ENCODE measurements around the gene GSTA4. TPM values are rescaled to one million over a fixed set of nuclear protein-coding genes. Genes with fewer than 3 reads are reported as not detected.

Gene GSTA4
- total and polyA plus RNA-seq, 2 of the 13 experiments (the other 11 are each of a cell fraction or from before 2014, with no cell fraction given) = 34.1 to 53.6 TPM

GRCh38 chr6:53038596-53038995, 43.5 kb upstream of the GSTA4 start:
- no peaks in the 10 kb centered on the region for H3K27me3 ChIP-seq (ENCODE audit: control insufficient read depth in 1 of 2, insufficient read depth in 2 of 2, low read length in 2 of 2)
- in situ Hi-C loops (cut with HindIII; ENCODE audit: extremely low pct_ligation_motif_present, low pct_unique_long_range_greater_than_20kb) (no loop called here), intact Hi-C loops (cut with micrococcal nuclease; ENCODE audit: unreplicated experiment) (no loop called here)
- ATAC-seq (no peak), FAIRE-seq (no peak), DNase-seq (ENCODE audit: low spot score) (no peak)
- TF ChIP-seq ZBTB1 (CRISPR knock-in tag; IDR thresholded peaks at IDR 0.05; ENCODE audit: borderline replicate concordance) (no peak), ZNF350 (CRISPR knock-in tag; IDR thresholded peaks at IDR 0.05; ENCODE audit: borderline replicate concordance, low read depth) (no peak), KDM6A (CRISPR knock-in tag; IDR thresholded peaks at IDR 0.05; ENCODE audit: low read depth) (no peak), HDAC2 (CRISPR knock-in tag; IDR thresholded peaks at IDR 0.05) (no peak), ZIK1 (CRISPR knock-in tag; IDR thresholded peaks at IDR 0.05; ENCODE audit: borderline replicate concordance, low read depth) (no peak), DMAP1 (CRISPR knock-in tag; IDR thresholded peaks at IDR 0.05) (no peak), ZNF180 (CRISPR knock-in tag; IDR thresholded peaks at IDR 0.05; ENCODE audit: borderline replicate concordance, low read depth) (no peak), ZNF550 (CRISPR knock-in tag; IDR thresholded peaks at IDR 0.05; ENCODE audit: borderline replicate concordance) (no peak), ZMYM3 (CRISPR knock-in tag; IDR thresholded peaks at IDR 0.05) (no peak), DR1 (CRISPR knock-in tag; IDR thresholded peaks at IDR 0.05) (no peak)
- TF ChIP-seq, protein P1, sequence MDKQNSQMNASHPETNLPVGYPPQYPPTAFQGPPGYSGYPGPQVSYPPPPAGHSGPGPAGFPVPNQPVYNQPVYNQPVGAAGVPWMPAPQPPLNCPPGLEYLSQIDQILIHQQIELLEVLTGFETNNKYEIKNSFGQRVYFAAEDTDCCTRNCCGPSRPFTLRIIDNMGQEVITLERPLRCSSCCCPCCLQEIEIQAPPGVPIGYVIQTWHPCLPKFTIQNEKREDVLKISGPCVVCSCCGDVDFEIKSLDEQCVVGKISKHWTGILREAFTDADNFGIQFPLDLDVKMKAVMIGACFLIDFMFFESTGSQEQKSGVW (CRISPR knock-in tag; IDR thresholded peaks at IDR 0.05; ENCODE audit: borderline replicate concordance) = no peak
- TF ChIP-seq, protein P2, sequence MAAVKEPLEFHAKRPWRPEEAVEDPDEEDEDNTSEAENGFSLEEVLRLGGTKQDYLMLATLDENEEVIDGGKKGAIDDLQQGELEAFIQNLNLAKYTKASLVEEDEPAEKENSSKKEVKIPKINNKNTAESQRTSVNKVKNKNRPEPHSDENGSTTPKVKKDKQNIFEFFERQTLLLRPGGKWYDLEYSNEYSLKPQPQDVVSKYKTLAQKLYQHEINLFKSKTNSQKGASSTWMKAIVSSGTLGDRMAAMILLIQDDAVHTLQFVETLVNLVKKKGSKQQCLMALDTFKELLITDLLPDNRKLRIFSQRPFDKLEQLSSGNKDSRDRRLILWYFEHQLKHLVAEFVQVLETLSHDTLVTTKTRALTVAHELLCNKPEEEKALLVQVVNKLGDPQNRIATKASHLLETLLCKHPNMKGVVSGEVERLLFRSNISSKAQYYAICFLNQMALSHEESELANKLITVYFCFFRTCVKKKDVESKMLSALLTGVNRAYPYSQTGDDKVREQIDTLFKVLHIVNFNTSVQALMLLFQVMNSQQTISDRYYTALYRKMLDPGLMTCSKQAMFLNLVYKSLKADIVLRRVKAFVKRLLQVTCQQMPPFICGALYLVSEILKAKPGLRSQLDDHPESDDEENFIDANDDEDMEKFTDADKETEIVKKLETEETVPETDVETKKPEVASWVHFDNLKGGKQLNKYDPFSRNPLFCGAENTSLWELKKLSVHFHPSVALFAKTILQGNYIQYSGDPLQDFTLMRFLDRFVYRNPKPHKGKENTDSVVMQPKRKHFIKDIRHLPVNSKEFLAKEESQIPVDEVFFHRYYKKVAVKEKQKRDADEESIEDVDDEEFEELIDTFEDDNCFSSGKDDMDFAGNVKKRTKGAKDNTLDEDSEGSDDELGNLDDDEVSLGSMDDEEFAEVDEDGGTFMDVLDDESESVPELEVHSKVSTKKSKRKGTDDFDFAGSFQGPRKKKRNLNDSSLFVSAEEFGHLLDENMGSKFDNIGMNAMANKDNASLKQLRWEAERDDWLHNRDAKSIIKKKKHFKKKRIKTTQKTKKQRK (IDR thresholded peaks at IDR 0.05; ENCODE audit: low read length) = no peak
- TF ChIP-seq, protein P3, sequence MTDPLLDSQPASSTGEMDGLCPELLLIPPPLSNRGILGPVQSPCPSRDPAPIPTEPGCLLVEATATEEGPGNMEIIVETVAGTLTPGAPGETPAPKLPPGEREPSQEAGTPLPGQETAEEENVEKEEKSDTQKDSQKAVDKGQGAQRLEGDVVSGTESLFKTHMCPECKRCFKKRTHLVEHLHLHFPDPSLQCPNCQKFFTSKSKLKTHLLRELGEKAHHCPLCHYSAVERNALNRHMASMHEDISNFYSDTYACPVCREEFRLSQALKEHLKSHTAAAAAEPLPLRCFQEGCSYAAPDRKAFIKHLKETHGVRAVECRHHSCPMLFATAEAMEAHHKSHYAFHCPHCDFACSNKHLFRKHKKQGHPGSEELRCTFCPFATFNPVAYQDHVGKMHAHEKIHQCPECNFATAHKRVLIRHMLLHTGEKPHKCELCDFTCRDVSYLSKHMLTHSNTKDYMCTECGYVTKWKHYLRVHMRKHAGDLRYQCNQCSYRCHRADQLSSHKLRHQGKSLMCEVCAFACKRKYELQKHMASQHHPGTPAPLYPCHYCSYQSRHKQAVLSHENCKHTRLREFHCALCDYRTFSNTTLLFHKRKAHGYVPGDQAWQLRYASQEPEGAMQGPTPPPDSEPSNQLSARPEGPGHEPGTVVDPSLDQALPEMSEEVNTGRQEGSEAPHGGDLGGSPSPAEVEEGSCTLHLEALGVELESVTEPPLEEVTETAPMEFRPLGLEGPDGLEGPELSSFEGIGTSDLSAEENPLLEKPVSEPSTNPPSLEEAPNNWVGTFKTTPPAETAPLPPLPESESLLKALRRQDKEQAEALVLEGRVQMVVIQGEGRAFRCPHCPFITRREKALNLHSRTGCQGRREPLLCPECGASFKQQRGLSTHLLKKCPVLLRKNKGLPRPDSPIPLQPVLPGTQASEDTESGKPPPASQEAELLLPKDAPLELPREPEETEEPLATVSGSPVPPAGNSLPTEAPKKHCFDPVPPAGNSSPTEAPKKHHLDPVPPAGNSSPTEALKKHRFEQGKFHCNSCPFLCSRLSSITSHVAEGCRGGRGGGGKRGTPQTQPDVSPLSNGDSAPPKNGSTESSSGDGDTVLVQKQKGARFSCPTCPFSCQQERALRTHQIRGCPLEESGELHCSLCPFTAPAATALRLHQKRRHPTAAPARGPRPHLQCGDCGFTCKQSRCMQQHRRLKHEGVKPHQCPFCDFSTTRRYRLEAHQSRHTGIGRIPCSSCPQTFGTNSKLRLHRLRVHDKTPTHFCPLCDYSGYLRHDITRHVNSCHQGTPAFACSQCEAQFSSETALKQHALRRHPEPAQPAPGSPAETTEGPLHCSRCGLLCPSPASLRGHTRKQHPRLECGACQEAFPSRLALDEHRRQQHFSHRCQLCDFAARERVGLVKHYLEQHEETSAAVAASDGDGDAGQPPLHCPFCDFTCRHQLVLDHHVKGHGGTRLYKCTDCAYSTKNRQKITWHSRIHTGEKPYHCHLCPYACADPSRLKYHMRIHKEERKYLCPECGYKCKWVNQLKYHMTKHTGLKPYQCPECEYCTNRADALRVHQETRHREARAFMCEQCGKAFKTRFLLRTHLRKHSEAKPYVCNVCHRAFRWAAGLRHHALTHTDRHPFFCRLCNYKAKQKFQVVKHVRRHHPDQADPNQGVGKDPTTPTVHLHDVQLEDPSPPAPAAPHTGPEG (CRISPR knock-in tag; IDR thresholded peaks at IDR 0.05) = no peak
- no peaks in the 10 kb centered on the region for H3K79me2 ChIP-seq (ENCODE audit: insufficient read depth, low read length)
- H3K36me3 ChIP-seq (replicated peaks in 1 of 2; ENCODE audit: control insufficient read depth in 1 of 2, insufficient read depth in 2 of 2, low read length in 2 of 2) = peaks cover 25 to 55% of the 10 kb centered on the region in 2 experiments
- H3K9ac ChIP-seq (ENCODE audit: insufficient read depth, low read depth, low read length) = no peak overlapping the region
- no peaks in the 10 kb centered on the region for H4K20me1 ChIP-seq (ENCODE audit: insufficient read depth, low read length)
- H3K4me1 ChIP-seq (ENCODE audit: insufficient read depth, low read length) = no peaks in the 10 kb centered on the region
- no peak overlapping the region for H3K4me3 ChIP-seq (replicated peaks in 1 of 3; ENCODE audit: insufficient read depth in 1 of 3, low read depth in 2 of 3, low read length in 3 of 3)
- ChIA-PET CTCF (ENCODE audit: low intra/inter-chr PET ratio, low total read pairs) (no interaction called here), POLR2A (no interaction called here)
- H3K27ac ChIP-seq (ENCODE audit: extremely low read length, insufficient read depth, low read length) = no peak overlapping the region
- H3K9me3 ChIP-seq (ENCODE audit: low read length) = no peaks in the 10 kb centered on the region
- no peak overlapping the region for H2AFZ ChIP-seq (ENCODE audit: low read length)
- no peak overlapping the region for H3K4me2 ChIP-seq (ENCODE audit: low read depth, low read length)
- BruUV-seq (replicated peaks) = no TSS peak
